HG02885 (cell line): Measurements from ENCODE around the gene HPCA.
"Not testable (repeated sequence)": the region's sequence is repeated elsewhere in the genome, so short reads cannot be mapped to it uniquely, and the experiment has no call there.

Experiments
- ATAC-seq: cut with Tn5 transposase; IDR thresholded peaks from one replicate; pipeline ENCODE4 v1.9.1; 2021; ENCODE audit warnings: mild to moderate bottlenecking; ENCODE audit not compliant: unreplicated experiment, poor library complexity

HPCA gene

GRCh38 chr1:32900956-32901822 lies 14.9 kb downstream of the HPCA start, which contains the start of gene TMEM54:
TMEM54 (minus strand) TSS chr1:32901389; CDS start chr1:32901238, 151 bp downstream.
- ATAC-seq = no peak

GRCh38 chr1:32901823-32902534 lies 15.7 kb downstream of the HPCA start:
- ATAC-seq = no peak

GRCh38 chr1:32902535-32902920 lies 16.2 kb downstream of the HPCA start:
- no peak for ATAC-seq

- ATAC-seq = no peak
Measured at GRCh38 chr1:32903991-32904785, 17.9 kb downstream of the HPCA start.

GRCh38 chr1:32904797-32905196 lies 18.5 kb downstream of the HPCA start:
- ATAC-seq = no peak

GRCh38 chr1:32905588-32905987 lies 19.3 kb downstream of the HPCA start:
- ATAC-seq = not testable (repeated sequence)

- ATAC-seq = no peak
Measured at GRCh38 chr1:32906654-32907053, 20.4 kb downstream of the HPCA start.

GRCh38 chr1:32907435-32907834 lies 21.1 kb downstream of the HPCA start:
- ATAC-seq = no peak

GRCh38 chr1:32910319-32910718 lies 24.0 kb downstream of the HPCA start:
- ATAC-seq = no peak

- ATAC-seq = no peak
Measured at GRCh38 chr1:32915766-32916706, 29.7 kb downstream of the HPCA start.

GRCh38 chr1:32917521-32917920 lies 31.2 kb downstream of the HPCA start:
- ATAC-seq = no peak

- no peak for ATAC-seq
Measured at GRCh38 chr1:32918179-32918578, 31.9 kb downstream of the HPCA start.

GRCh38 chr1:32919811-32920733 lies 33.8 kb downstream of the HPCA start:
- ATAC-seq = no peak

- ATAC-seq = no peak
Measured at GRCh38 chr1:32920833-32921232, 34.5 kb downstream of the HPCA start.

- no peak for ATAC-seq
Measured at GRCh38 chr1:32924881-32925344, 38.6 kb downstream of the HPCA start.

- ATAC-seq = no peak
Measured at GRCh38 chr1:32925403-32926162, 39.3 kb downstream of the HPCA start.

- ATAC-seq = no peak
Measured at GRCh38 chr1:32926562-32926961, 40.3 kb downstream of the HPCA start.

- no peak for ATAC-seq
Measured at GRCh38 chr1:32927441-32927840, 41.1 kb downstream of the HPCA start.
